Measurements from ENCODE around the gene DUSP9.
"Not testable (repeated sequence)": the region's sequence is repeated elsewhere in the genome, so short reads cannot be mapped to it uniquely, and the experiment has no call there.

The DUSP9 gene, protein sequence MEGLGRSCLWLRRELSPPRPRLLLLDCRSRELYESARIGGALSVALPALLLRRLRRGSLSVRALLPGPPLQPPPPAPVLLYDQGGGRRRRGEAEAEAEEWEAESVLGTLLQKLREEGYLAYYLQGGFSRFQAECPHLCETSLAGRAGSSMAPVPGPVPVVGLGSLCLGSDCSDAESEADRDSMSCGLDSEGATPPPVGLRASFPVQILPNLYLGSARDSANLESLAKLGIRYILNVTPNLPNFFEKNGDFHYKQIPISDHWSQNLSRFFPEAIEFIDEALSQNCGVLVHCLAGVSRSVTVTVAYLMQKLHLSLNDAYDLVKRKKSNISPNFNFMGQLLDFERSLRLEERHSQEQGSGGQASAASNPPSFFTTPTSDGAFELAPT

DNA sequence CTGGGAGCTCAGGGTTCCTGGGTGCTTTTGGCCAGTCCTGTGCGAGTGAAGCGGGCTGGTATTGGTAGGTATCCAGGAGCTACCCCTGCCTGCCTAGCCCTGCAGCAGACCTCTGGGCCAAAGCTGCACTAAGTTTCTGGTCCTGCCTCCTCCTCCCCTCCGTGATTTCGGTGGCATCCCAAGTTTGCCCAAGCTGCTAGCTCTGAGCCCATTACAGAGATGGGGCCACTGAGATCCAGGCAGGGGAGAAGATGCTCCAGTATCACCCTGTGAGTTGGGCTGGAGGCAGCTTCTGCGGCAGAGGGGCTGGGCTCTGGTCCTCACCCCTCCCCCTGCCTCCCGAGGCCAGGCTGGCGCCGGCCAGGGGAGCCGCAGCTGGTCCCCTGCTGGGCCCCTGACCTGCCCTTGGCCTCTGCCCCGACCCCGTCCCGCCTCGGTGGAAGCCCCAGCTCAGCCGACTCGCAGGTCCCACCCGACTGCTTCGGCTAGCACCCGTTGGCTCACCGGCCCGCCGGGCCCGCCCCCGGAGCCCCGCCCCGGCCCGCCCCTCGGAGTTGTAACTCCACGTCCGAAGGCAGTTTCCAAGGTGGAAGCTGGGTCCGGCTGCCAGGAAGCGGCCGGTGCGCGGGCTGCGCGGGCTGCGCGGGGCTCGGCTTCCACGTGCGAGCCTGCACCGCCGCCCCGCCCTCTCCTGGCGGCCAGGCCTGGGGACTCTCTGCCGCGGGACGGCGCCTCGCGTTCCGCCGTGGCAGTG, at the start of gene DUSP9:
DUSP9 (plus strand) TSS at position 584 of the 754 bp plus-strand sequence. CDS start 751 bp downstream, outside the sequence.
- no peak for DNase-seq (ENCODE audit: low spot score)

- DNase-seq (ENCODE audit: low spot score), result peak; percentile 16
Observed at GRCh38 chrX:153598541-153599191, 48.3 kb upstream of the DUSP9 start, which contains the start of gene CCNQ. CCNQ (minus strand) TSS chrX:153599139; CDS start chrX:153599073, 66 bp downstream.

DNA sequence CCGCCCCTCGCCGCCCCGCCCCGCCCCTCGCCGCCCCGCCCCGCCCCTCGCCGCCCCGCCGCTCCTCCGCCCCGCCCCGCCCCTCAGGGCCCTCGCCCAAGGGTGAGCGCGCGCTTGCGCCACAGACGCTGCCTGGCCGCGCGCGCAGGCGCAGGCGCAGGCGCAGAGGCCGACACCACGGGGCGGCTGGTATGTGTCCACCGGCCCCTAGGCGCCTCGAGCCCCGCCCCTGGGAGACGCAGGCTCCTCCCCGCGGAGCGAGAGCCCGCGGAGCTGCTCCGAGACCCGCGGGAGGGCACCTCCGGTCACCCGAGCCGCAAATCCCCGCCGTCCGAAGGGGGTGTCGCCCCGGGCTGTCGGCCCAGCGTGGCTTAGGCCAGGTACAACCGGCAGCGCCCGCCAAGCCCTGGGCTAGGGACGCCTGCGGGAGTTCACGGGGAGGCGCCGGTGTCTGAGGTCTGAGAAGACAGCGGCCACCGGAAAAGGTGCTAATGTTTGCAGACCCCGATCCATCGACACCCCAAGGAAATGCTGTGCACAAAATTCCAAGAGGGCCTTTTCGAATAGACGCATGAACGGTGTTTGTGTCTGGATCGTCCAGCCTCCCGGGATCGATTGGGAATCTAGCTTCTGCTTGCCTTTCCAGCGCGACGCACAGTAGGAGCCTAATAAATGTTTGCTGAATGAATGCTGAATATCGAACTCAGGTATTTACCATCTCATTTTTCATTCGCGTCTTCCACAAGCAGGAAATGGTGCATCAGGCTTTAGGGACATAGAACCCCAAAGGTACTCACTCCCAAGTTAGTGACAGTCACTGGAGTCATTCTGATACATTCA, 47.6 kb upstream of the DUSP9 start:
- DNase-seq (ENCODE audit: low spot score), result peak; percentile 86

DNA sequence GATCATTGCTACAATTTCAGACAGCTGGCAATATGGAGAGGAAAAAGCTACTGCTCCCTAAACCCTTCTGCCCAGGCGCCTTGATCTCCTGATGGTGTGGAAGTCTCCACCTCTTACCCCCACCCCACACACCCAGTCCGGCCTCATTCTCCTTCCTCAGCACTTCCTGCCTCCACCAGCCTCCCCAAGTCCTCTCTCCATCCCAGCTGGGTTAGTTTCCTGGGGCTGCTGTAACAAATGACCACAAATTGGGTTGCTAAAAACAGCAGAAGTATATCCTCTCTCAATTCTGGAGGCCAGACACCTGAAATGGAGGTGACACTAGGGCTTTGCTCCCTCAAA, 47.0 kb upstream of the DUSP9 start:
- no peak for DNase-seq (ENCODE audit: low spot score)

- DNase-seq (ENCODE audit: low spot score), result no peak
Observed at GRCh38 chrX:153600921-153601320, 46.1 kb upstream of the DUSP9 start.

- no peak for DNase-seq (ENCODE audit: low spot score)
Observed at GRCh38 chrX:153601511-153602110, 45.4 kb upstream of the DUSP9 start.

- DNase-seq (ENCODE audit: low spot score), result no peak
Observed at GRCh38 chrX:153602601-153603000, 44.4 kb upstream of the DUSP9 start.

GRCh38 chrX:153603131-153603656, 43.8 kb upstream of the DUSP9 start:
- DNase-seq (ENCODE audit: low spot score), result no peak

- not testable (repeated sequence) for DNase-seq (ENCODE audit: low spot score)
Observed at GRCh38 chrX:153604666-153605380, 42.2 kb upstream of the DUSP9 start.

GRCh38 chrX:153606503-153606902, 40.5 kb upstream of the DUSP9 start:
- DNase-seq (ENCODE audit: low spot score), result no peak

DNA sequence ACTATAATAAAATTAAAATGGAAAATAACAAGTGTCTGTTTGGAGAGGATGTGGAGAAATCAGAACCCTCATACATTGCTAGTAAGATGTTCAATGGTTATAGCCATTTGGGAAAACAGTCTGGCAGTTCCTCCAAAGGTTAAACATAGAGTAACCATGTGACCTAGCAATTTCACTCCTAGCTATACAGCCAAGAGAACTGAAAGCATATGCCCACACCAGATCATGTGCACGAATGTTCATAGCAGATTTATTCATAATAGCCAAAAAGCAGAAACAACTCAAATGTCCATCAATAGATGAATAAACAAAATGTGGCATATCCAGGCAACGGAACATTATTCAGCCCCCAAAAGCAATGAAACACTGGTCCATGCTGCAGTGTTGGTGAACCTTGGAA, 38.6 kb upstream of the DUSP9 start:
- DNase-seq (ENCODE audit: low spot score), result no peak

- DNase-seq (ENCODE audit: low spot score), result no peak
Observed at GRCh38 chrX:153608806-153609205, 38.2 kb upstream of the DUSP9 start.

- peak; percentile 61 for DNase-seq (ENCODE audit: low spot score)
Observed at GRCh38 chrX:153609917-153610835, 36.8 kb upstream of the DUSP9 start.

- no peak for DNase-seq (ENCODE audit: low spot score)
Observed at GRCh38 chrX:153610836-153611213, 36.2 kb upstream of the DUSP9 start.

DNA sequence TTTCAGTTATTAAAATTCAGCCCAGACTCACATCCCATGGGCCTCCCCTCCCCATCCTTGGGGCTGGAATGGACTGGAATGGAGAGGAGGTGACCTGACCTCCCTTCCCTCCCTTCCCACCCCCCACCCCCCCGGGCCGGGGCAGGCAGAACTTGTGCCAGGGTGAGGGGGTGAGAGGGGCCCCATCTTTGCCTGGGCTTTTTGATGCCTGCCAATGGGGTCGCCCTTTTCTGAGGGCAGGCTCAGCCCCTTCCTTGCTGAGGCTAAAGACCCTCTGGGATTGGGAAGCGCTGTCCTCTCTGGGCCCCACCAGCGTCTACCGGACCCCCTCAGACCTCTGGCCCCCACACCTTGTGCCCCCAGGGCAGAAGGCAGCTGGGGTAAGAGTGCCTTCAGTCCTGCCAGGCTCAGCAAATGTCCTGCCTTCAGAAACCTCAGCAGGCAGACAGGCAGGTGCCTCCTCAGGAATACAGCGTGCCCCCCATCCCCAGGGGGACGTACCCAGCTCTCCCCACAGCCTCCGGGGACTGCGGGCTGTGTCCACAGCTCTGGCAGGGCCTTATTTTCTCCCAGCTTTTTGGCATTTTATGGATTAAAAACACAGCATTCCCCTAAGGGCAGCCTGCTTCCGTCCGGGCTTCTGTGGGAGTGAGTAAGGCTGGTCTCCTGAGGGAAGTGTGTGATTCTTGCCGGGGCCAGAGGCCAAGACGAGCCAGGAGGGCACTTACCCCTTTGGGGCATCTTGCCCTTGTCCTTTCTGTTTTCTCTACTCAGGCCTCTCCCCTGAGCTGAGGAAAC, 35.5 kb upstream of the DUSP9 start:
- no peak for DNase-seq (ENCODE audit: low spot score)

- no peak for DNase-seq (ENCODE audit: low spot score)
Observed at GRCh38 chrX:153612413-153612812, 34.6 kb upstream of the DUSP9 start.

DNA sequence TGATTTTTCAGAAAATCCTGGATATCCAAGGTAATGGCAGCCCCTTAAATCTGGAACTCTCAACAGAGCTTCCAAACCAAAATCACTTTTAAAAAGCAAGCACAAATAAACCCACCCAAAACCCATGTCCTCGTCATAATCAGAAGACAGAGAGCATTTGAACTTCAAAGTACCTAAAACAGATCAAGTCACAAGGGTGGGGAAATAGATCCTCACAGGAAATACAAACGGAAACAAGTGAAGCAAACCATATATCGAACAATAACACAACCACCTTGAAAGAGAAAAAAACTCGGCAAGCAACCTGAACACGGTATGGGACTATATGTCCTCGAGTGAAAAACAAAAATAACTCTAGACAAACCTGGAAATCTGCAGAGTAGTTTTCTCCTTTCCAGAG, 32.2 kb upstream of the DUSP9 start:
- DNase-seq (ENCODE audit: low spot score), result no peak

GRCh38 chrX:153620576-153620975, 26.4 kb upstream of the DUSP9 start:
- no peak for DNase-seq (ENCODE audit: low spot score)
